DMS 273 (cell line): Measurements from ENCODE around the gene ARHGAP12.

Experiments used
- DNase-seq: peaks from one replicate; lab custom pipeline; 2025; ENCODE audit not compliant: unreplicated experiment; lab: John Stamatoyannopoulos, UW

The ARHGAP12 gene

GRCh38 chr10:31883397-31883796, 45.2 kb downstream of the ARHGAP12 start:
- no peak for DNase-seq

GRCh38 chr10:31878486-31878885, 50.1 kb downstream of the ARHGAP12 start:
- DNase-seq, result no peak

- DNase-seq, result no peak
Measured at GRCh38 chr10:31876652-31877352, 51.8 kb downstream of the ARHGAP12 start.

- no peak for DNase-seq
Measured at GRCh38 chr10:31875608-31876007, 53.0 kb downstream of the ARHGAP12 start.

GRCh38 chr10:31873724-31874123, 54.9 kb downstream of the ARHGAP12 start:
- no peak for DNase-seq

GRCh38 chr10:31871266-31872065, 57.2 kb downstream of the ARHGAP12 start:
- no peak for DNase-seq

GRCh38 chr10:31867646-31868045, 61.0 kb downstream of the ARHGAP12 start:
- no peak for DNase-seq

- DNase-seq, result no peak
Measured at GRCh38 chr10:31866118-31866670, 62.4 kb downstream of the ARHGAP12 start.

- no peak for DNase-seq
Measured at GRCh38 chr10:31864834-31865518, 63.7 kb downstream of the ARHGAP12 start.

GRCh38 chr10:31855033-31855432, 73.6 kb downstream of the ARHGAP12 start:
- DNase-seq, result no peak

GRCh38 chr10:31853629-31854028, 75.0 kb downstream of the ARHGAP12 start:
- DNase-seq, result no peak

GRCh38 chr10:31851216-31851615, 77.4 kb downstream of the ARHGAP12 start:
- DNase-seq, result no peak

GRCh38 chr10:31847515-31847914, 81.1 kb downstream of the ARHGAP12 start:
- DNase-seq, result no peak

GRCh38 chr10:31838709-31839108, 89.9 kb downstream of the ARHGAP12 start:
- no peak for DNase-seq

- DNase-seq, result no peak
Measured at GRCh38 chr10:31838065-31838464, 90.6 kb downstream of the ARHGAP12 start.

- DNase-seq, result peak; percentile 28
Measured at GRCh38 chr10:31836569-31837406, 91.8 kb downstream of the ARHGAP12 start.

GRCh38 chr10:31833753-31834152, 94.9 kb downstream of the ARHGAP12 start:
- DNase-seq, result no peak

- DNase-seq, result no peak
Measured at GRCh38 chr10:31832261-31832660, 96.4 kb downstream of the ARHGAP12 start.

- DNase-seq, result no peak
Measured at GRCh38 chr10:31830887-31831286, 97.7 kb downstream of the ARHGAP12 start.

- DNase-seq, result no peak
Measured at GRCh38 chr10:31829776-31830175, 98.9 kb downstream of the ARHGAP12 start.

GRCh38 chr10:31823358-31823757, 105.3 kb downstream of the ARHGAP12 start:
- no peak for DNase-seq
